Activated CD8-positive, alpha-beta memory T cell treated with anti-CD3 and anti-CD28 coated beads, Interleukin-2, amount 10 ng/mL, durations not matched to agents 7 days and 5 days (primary cell): ENCODE data around the gene PDE11A. TPM values are rescaled to one million over a fixed set of nuclear protein-coding genes. Genes with fewer than 3 reads are reported as not detected.

ENCODE experiments used
- ATAC-seq: fragments of 150-1000 bp; cut with Tn5 transposase; one replicate; pipeline ENCODE4 v1.10.0; 2021; ENCODE audit warnings: moderate library complexity
- CTCF ChIA-PET: fragments of 350-600 bp; sonication (Branson Sonifier 250); formaldehyde crosslinking; loops from one replicate; lab custom pipeline; 2021; ENCODE audit warnings: antibody characterized with exemption; lab: Charles Lee
- DNase-seq: peaks from one replicate; pipeline ENCODE4 v3.0.0-alpha.2; 2020
- H3K27ac Mint-ChIP-seq: one replicate; pipeline ENCODE4 v1.8.0; 2021; ENCODE audit warnings: mild to moderate bottlenecking, mixed read lengths
- H3K27me3 Mint-ChIP-seq: one replicate; pipeline ENCODE4 v1.8.0; 2021; ENCODE audit warnings: mixed read lengths
- H3K36me3 Mint-ChIP-seq: one replicate; pipeline ENCODE4 v1.8.0; 2021; ENCODE audit warnings: mild to moderate bottlenecking, mixed read lengths
- H3K4me1 Mint-ChIP-seq: one replicate; pipeline ENCODE4 v1.8.0; 2021; ENCODE audit warnings: mixed read lengths
- H3K4me3 Mint-ChIP-seq: one replicate; pipeline ENCODE4 v1.8.0; 2021; ENCODE audit warnings: mild to moderate bottlenecking, moderate library complexity, mixed read lengths
- H3K9me3 Mint-ChIP-seq: one replicate; pipeline ENCODE4 v1.8.0; 2022; ENCODE audit warnings: low read depth, mixed read lengths
- total RNA-seq, 2 experiments: library from RNA; stranded (reverse); gene quantifications; one replicate each; pipeline ENCODE4 v1.2.3, GENCODE V29; 2021

Gene PDE11A
- total RNA-seq, 2 experiments from 2014 or later = not detected

- Mint-ChIP-seq H3K9me3 (peaks cover 8% of the 10 kb centered on the region), H3K27me3 (peaks cover 19% of the 10 kb centered on the region), H3K36me3 (peaks cover 12% of the 10 kb centered on the region), H3K27ac (no peak overlapping the region), H3K4me3 (no peak overlapping the region), H3K4me1 (peaks cover 2% of the 10 kb centered on the region)
- no peak for ATAC-seq
- CTCF ChIA-PET = no interaction called here
- no peak for DNase-seq
Observed at GRCh38 chr2:177612659-177613058, 459.9 kb downstream of the PDE11A start.

- DNase-seq (no peak), ATAC-seq (no peak)
- Mint-ChIP-seq H3K4me3 (no peak overlapping the region), H3K36me3 (peaks cover 13% of the 10 kb centered on the region), H3K27me3 (peaks cover 14% of the 10 kb centered on the region), H3K27ac (no peak overlapping the region), H3K4me1 (peaks cover 6% of the 10 kb centered on the region), H3K9me3 (peaks cover 9% of the 10 kb centered on the region)
- CTCF ChIA-PET = no interaction called here
Observed at GRCh38 chr2:177611310-177611886, 461.2 kb downstream of the PDE11A start.

GRCh38 chr2:177610813-177611212 is 461.8 kb downstream of the PDE11A start:
- ATAC-seq = no peak
- Mint-ChIP-seq H3K9me3 (peaks cover 9% of the 10 kb centered on the region), H3K27me3 (peaks cover 11% of the 10 kb centered on the region), H3K4me3 (no peak overlapping the region), H3K4me1 (peaks cover 8% of the 10 kb centered on the region), H3K36me3 (peaks cover 13% of the 10 kb centered on the region), H3K27ac (no peak overlapping the region)
- DNase-seq = no peak
- CTCF ChIA-PET = no interaction called here

GRCh38 chr2:177606636-177607035 is 465.9 kb downstream of the PDE11A start:
- Mint-ChIP-seq H3K36me3 (peaks cover 13% of the 10 kb centered on the region), H3K27me3 (peaks cover 3% of the 10 kb centered on the region), H3K9me3 (peaks cover 9% of the 10 kb centered on the region), H3K27ac (no peak overlapping the region), H3K4me1 (peaks cover 8% of the 10 kb centered on the region), H3K4me3 (no peak overlapping the region)
- DNase-seq (no peak), ATAC-seq (no peak)
- CTCF ChIA-PET = interaction anchor here (1.0 kb wide), 1 partner anchor 271 kb away, joined by 4 read pairs; no protein-coding TSS in a partner anchor

GRCh38 chr2:177604271-177605065 is 468.1 kb downstream of the PDE11A start:
- DNase-seq = no peak
- H3K9me3 Mint-ChIP-seq = peaks cover 6% of the 10 kb centered on the region
- H3K27ac Mint-ChIP-seq = no peak overlapping the region
- peaks cover 3% of the 10 kb centered on the region for H3K27me3 Mint-ChIP-seq
- peaks cover 9% of the 10 kb centered on the region for H3K4me1 Mint-ChIP-seq
- H3K4me3 Mint-ChIP-seq = no peak overlapping the region
- peak; percentile 36 for ATAC-seq
- H3K36me3 Mint-ChIP-seq = peaks cover 13% of the 10 kb centered on the region
- CTCF ChIA-PET = interaction anchor here (0.9 to 2.3 kb wide), 14 partner anchors 10 to 441 kb away, joined by 3 to 10 read pairs (median 3); no protein-coding TSS in a partner anchor

GRCh38 chr2:177603768-177604167 is 468.8 kb downstream of the PDE11A start:
- Mint-ChIP-seq H3K27me3 (no peaks in the 10 kb centered on the region), H3K4me3 (no peak overlapping the region), H3K27ac (no peak overlapping the region), H3K4me1 (peaks cover 16% of the 10 kb centered on the region), H3K9me3 (peaks cover 4% of the 10 kb centered on the region), H3K36me3 (peaks cover 9% of the 10 kb centered on the region)
- ATAC-seq = no peak
- CTCF ChIA-PET = interaction anchor here (1.0 to 2.3 kb wide), 11 partner anchors 11 to 440 kb away, joined by 3 to 10 read pairs (median 4); no protein-coding TSS in a partner anchor
- no peak for DNase-seq

DNA sequence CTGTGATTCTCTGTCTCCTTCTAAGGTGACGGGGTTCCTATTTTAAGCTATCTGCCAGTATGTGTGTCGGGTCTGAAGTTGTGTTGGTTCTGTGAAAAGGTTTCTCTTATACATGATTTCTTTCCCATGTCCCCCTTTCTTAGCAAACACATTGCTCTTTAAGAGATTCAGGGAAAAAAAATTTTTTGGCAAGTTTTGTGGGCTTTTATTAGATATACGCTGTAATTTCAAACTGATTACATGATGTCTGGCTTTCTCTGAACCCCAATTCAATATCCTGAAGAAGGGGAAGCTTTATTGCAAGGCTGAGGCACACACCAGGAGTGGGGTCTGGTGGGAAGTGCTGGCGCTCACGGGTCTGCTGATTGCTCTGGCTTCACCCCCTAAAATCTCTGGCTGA is 469.4 kb downstream of the PDE11A start:
- ATAC-seq (no peak), DNase-seq (no peak)
- peaks cover 4% of the 10 kb centered on the region for H3K9me3 Mint-ChIP-seq
- H3K36me3 Mint-ChIP-seq = peaks cover 5% of the 10 kb centered on the region
- H3K4me1 Mint-ChIP-seq = peaks cover 22% of the 10 kb centered on the region
- no peak overlapping the region for H3K4me3 Mint-ChIP-seq
- CTCF ChIA-PET = interaction anchor here (2.3 kb wide), 1 partner anchor 35 kb away, joined by 7 read pairs; no protein-coding TSS in a partner anchor
- H3K27me3 Mint-ChIP-seq = peaks cover 3% of the 10 kb centered on the region
- H3K27ac Mint-ChIP-seq = no peak overlapping the region

GRCh38 chr2:177602611-177603164 is 469.9 kb downstream of the PDE11A start:
- CTCF ChIA-PET = interaction anchor here (0.8 to 2.3 kb wide), 2 partner anchors 34 to 438 kb away, joined by 3 to 7 read pairs; no protein-coding TSS in a partner anchor
- ATAC-seq = no peak
- Mint-ChIP-seq H3K27ac (no peak overlapping the region), H3K27me3 (peaks cover 4% of the 10 kb centered on the region), H3K4me3 (no peak overlapping the region), H3K36me3 (peaks cover 3% of the 10 kb centered on the region), H3K9me3 (peaks cover 1% of the 10 kb centered on the region), H3K4me1 (peaks cover 27% of the 10 kb centered on the region)
- no peak for DNase-seq

DNA sequence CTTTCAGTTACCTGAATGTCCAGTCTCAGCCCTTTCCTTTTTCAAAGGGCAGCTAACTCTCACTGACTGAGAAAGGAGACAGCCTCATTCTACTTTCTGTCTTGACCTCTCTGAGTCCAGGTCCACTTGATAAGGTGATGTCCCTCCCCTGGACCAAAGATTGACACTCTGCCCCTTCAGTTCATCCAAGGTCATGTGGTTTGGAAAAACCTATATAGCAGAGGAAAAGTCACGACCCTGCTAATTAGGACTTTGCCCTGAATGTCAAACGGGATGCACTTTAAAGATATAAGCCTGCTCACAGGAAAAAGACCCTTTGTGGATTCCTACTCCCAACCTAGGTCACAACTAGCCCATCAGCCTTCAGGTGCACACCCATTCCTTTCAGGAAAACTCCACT is 471.7 kb downstream of the PDE11A start:
- CTCF ChIA-PET = no interaction called here
- no peak overlapping the region for H3K27ac Mint-ChIP-seq
- no peaks in the 10 kb centered on the region for H3K36me3 Mint-ChIP-seq

DNA sequence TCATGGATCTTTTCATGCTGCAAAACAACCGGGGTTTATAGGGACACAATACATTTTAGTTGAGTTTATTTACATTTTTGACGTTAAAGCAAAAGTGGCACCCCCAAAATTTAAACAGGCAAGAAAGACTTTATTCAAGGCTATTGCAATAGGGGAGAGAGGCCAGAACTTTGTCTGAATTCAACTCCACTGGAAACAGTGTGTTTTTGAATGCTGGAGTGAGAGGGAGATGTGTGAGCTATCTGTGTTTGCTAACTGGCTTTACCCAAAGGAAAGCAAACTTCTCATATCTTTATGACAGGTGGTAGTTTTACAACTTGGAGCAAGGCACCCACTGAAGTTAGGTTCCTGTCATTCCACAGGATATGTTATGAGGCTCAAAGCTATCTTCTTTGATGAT is 472.6 kb downstream of the PDE11A start:
- DNase-seq = no peak
- no peaks in the 10 kb centered on the region for H3K9me3 Mint-ChIP-seq
- no peak for ATAC-seq
- H3K27ac Mint-ChIP-seq = no peak overlapping the region
- no peaks in the 10 kb centered on the region for H3K36me3 Mint-ChIP-seq
- H3K4me1 Mint-ChIP-seq = peaks cover 20% of the 10 kb centered on the region
- CTCF ChIA-PET = no interaction called here
- no peak overlapping the region for H3K4me3 Mint-ChIP-seq
- H3K27me3 Mint-ChIP-seq = peaks cover 11% of the 10 kb centered on the region

More for the DNA sequence above, 471.7 kb downstream of the PDE11A start:
- Mint-ChIP-seq H3K4me3 (no peak overlapping the region), H3K4me1 (peaks cover 20% of the 10 kb centered on the region), H3K27me3 (peaks cover 9% of the 10 kb centered on the region), H3K9me3 (no peaks in the 10 kb centered on the region)
- ATAC-seq (no peak), DNase-seq (no peak)

- Mint-ChIP-seq H3K36me3 (no peaks in the 10 kb centered on the region), H3K27me3 (peaks cover 11% of the 10 kb centered on the region), H3K4me3 (no peak overlapping the region), H3K4me1 (peaks cover 20% of the 10 kb centered on the region), H3K27ac (no peak overlapping the region), H3K9me3 (no peaks in the 10 kb centered on the region)
- DNase-seq = no peak
- CTCF ChIA-PET = no interaction called here
- ATAC-seq = peak; percentile 51
Observed at GRCh38 chr2:177599139-177599688, 473.4 kb downstream of the PDE11A start.

DNA sequence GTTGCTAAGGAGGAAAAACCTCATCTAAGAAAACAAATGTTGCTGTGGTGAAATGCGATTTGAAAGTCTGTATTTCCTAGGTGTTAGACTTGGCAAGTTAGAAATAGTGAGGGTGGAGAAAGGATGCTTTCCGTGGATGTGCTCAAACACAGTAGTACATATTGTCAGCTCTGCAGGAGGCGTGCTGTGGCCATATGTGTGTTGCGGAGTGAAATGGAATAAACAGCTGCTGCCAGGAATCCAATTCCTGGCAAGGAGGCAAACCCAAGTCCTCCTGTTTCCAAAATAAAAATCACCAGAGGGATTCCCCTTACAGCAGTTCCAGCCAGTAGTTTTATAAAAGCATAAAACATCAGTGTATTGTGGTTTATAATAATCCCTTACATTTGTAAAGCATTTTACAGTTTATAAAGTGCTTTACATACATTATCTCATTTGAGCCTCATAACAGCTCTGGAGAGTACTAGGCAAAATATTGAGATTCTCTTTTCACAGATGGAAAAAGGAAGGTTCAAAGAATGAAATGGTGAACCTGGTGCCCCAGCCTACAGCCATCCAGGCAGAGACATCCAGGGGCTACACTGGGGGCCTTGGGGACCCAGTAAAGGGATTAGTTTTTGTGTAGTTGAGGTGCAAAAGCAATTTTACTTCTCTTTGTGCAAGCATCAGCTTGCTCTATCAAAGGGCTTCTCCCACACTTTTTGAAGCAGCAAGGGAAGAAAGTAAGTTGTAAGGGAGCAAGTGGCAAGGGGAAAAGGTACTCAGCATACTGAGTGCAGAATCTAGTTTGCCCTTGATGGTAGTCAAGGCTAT is 474.0 kb downstream of the PDE11A start:
- CTCF ChIA-PET = interaction anchor here (1.6 kb wide), 1 partner anchor 20 kb away, joined by 5 read pairs; a partner anchor contains a TSS
- ATAC-seq = no peak
- no peak overlapping the region for H3K27ac Mint-ChIP-seq

More for the DNA sequence above, 474.0 kb downstream of the PDE11A start:
- DNase-seq = no peak
- no peaks in the 10 kb centered on the region for H3K9me3 Mint-ChIP-seq
- no peak overlapping the region for H3K4me3 Mint-ChIP-seq
- no peaks in the 10 kb centered on the region for H3K36me3 Mint-ChIP-seq
- peaks cover 14% of the 10 kb centered on the region for H3K27me3 Mint-ChIP-seq
- H3K4me1 Mint-ChIP-seq = peaks cover 20% of the 10 kb centered on the region
